Thyroid gland (tissue), 4 donors: ENCODE data around the gene ANKRD11.

Experiments
- CTCF ChIP-seq, 6 experiments: fragments of 200-600 bp in 3 of 6; fragments of 450-650 bp in 3 of 6; sonication (generic) in 3 of 6; IDR thresholded peaks; one replicate each; pipeline ENCODE4 v1.5.1; 2016 to 2019; ENCODE audit warnings: antibody characterized with exemption in 6 of 6, mild to moderate bottlenecking in 2 of 6, inconsistent platforms in 1 of 6, moderate library complexity in 1 of 6
- POLR2A ChIP-seq, 2 donors: fragments of 450-650 bp; IDR thresholded peaks; one replicate each; pipeline ENCODE4 v1.6.1; 2017; ENCODE audit warnings: antibody characterized with exemption in 2 of 2, mild to moderate bottlenecking in 2 of 2, moderate library complexity in 1 of 2

- TF ChIP-seq CTCF (IDR thresholded peaks at IDR 0.05) = no peak
- no peak for TF ChIP-seq POLR2A (IDR thresholded peaks at IDR 0.05)
Observed at GRCh38 chr16:89278441-89279240, 211.7 kb downstream of the ANKRD11 start.
